HepG2 (cell line): Measurements from ENCODE around the gene B3GAT3. TPM values are rescaled to one million over a fixed set of nuclear protein-coding genes. Genes with fewer than 3 reads are reported as not detected.

Experiments
- AGO2 ChIP-seq: fragments of 200-400 bp; formaldehyde crosslinking; optimal IDR thresholded peaks from 2 replicates; pipeline ENCODE3; 2017; ENCODE audit warnings: mild to moderate bottlenecking, low read depth, low read length, moderate library complexity
- CREBL2 ChIP-seq: sonication (generic); formaldehyde crosslinking; IDR thresholded peaks from 2 replicates; pipeline ENCODE4 v1.8.1; 2023; ENCODE audit warnings: missing genetic modification reagents, mild to moderate bottlenecking, borderline replicate concordance
- CREM ChIP-seq, 2 experiments: sonication (generic) in 1 of 2; formaldehyde crosslinking in 1 of 2; IDR thresholded peaks; 2 replicates each; pipeline versions ENCODE4 v1.4.0 to v1.6.1; 2016 to 2020; ENCODE audit warnings: antibody characterized with exemption in 1 of 2, mild to moderate bottlenecking in 1 of 2, missing genetic modification reagents in 1 of 2
- HOXA3 ChIP-seq: sonication (generic); formaldehyde crosslinking; IDR thresholded peaks from 2 replicates; pipeline ENCODE4 v1.5.0; 2020; ENCODE audit warnings: missing genetic modification reagents
- KDM6A ChIP-seq: IDR thresholded peaks from 2 replicates; pipeline ENCODE4 v1.6.1; 2016; ENCODE audit warnings: low read depth
- MAF1 ChIP-seq: sonication (generic); formaldehyde crosslinking; IDR thresholded peaks from 2 replicates; pipeline ENCODE4 v1.5.0; 2020; ENCODE audit warnings: missing genetic modification reagents, borderline replicate concordance
- NCOA5 ChIP-seq: sonication (generic); formaldehyde crosslinking; IDR thresholded peaks from 2 replicates; pipeline ENCODE4 v1.4.0; 2020; ENCODE audit warnings: missing genetic modification reagents
- NR2C2 ChIP-seq: sonication (generic); formaldehyde crosslinking; IDR thresholded peaks from 2 replicates; pipeline ENCODE4 v1.4.0; 2020; ENCODE audit warnings: missing genetic modification reagents, mild to moderate bottlenecking, moderate library complexity, borderline replicate concordance
- RELA ChIP-seq: sonication (generic); formaldehyde crosslinking; IDR thresholded peaks from 2 replicates; pipeline ENCODE4 v1.4.0; 2020; ENCODE audit warnings: missing genetic modification reagents
- RFXAP ChIP-seq: sonication (generic); formaldehyde crosslinking; IDR thresholded peaks from 2 replicates; pipeline ENCODE4 v1.4.0; 2020; ENCODE audit warnings: missing genetic modification reagents, borderline replicate concordance
- TOE1 ChIP-seq: sonication (generic); formaldehyde crosslinking; IDR thresholded peaks from 2 replicates; pipeline ENCODE4 v1.4.0; 2020; ENCODE audit warnings: mild to moderate bottlenecking, missing genetic modification reagents
- ZBTB38 ChIP-seq: sonication (generic); formaldehyde crosslinking; IDR thresholded peaks from 2 replicates; pipeline ENCODE4 v1.5.1; 2020; ENCODE audit warnings: mild to moderate bottlenecking, missing genetic modification reagents
- ZC3H4 ChIP-seq: sonication (generic); formaldehyde crosslinking; IDR thresholded peaks from 2 replicates; pipeline ENCODE4 v1.4.0; 2020; ENCODE audit warnings: missing genetic modification reagents, borderline replicate concordance
- ZNF17 ChIP-seq: sonication (generic); formaldehyde crosslinking; IDR thresholded peaks from 2 replicates; pipeline ENCODE4 v1.5.0; 2020; ENCODE audit warnings: mild to moderate bottlenecking, missing genetic modification reagents
- ZNF549 ChIP-seq: sonication (generic); formaldehyde crosslinking; IDR thresholded peaks from 2 replicates; pipeline ENCODE4 v1.5.0; 2020; ENCODE audit warnings: missing genetic modification reagents
- ZNF589 ChIP-seq: sonication (generic); formaldehyde crosslinking; conservative IDR thresholded peaks from 2 replicates; pipeline ENCODE4 v1.8.0; 2022; ENCODE audit warnings: mild to moderate bottlenecking, moderate library complexity, missing genetic modification reagents
- ZNF605 ChIP-seq: sonication (generic); formaldehyde crosslinking; IDR thresholded peaks from 2 replicates; pipeline ENCODE4 v1.8.0; 2022; ENCODE audit warnings: mild to moderate bottlenecking, missing genetic modification reagents
- ZNF678 ChIP-seq: sonication (generic); formaldehyde crosslinking; IDR thresholded peaks from 2 replicates; pipeline ENCODE4 v1.4.0; 2020; ENCODE audit warnings: mild to moderate bottlenecking, missing genetic modification reagents
- ZZZ3 ChIP-seq: sonication (generic); formaldehyde crosslinking; IDR thresholded peaks from 2 replicates; pipeline ENCODE4 v1.4.0; 2020; ENCODE audit warnings: missing genetic modification reagents, mild to moderate bottlenecking, borderline replicate concordance
- polyA plus RNA-seq, 8 experiments: library from polyadenylated mRNA; depleted of rRNA in 3 of 8; stranded (reverse) in 7 of 8; unstranded in 1 of 8; fragments of >200 nt; fragmentation: Illumina TruSeq in 4 of 8; extraction: Trizol in 4 of 8; gene quantifications; 2 replicates each; pipeline versions ENCODE4 v1.2.1 to v1.2.3, GENCODE V29; 2011 to 2016; ENCODE audit warnings: low read depth in 4 of 8, missing spikeins in 1 of 8, mixed read lengths in 1 of 8; ENCODE audit not compliant: insufficient read depth in 1 of 8
- total RNA-seq, 5 experiments: library from RNA; depleted of rRNA; stranded (reverse); fragments of >200 nt; fragmentation: Illumina TruSeq; extraction: Trizol; gene quantifications; 2 replicates each; pipeline ENCODE4 v1.2.3, GENCODE V29; 2016; ENCODE audit warnings: low read depth in 1 of 5
- TF ChIP-seq, protein P1 (sequence below): sonication (generic); formaldehyde crosslinking; IDR thresholded peaks from 2 replicates; pipeline ENCODE4 v1.8.0; 2022; ENCODE audit warnings: mild to moderate bottlenecking, missing genetic modification reagents
- TF ChIP-seq, protein P2 (sequence below): sonication (generic); formaldehyde crosslinking; IDR thresholded peaks from 2 replicates; pipeline ENCODE4 v1.8.1; 2022; ENCODE audit warnings: low read depth, mild to moderate bottlenecking, missing genetic modification reagents
- TF ChIP-seq, protein P3 (sequence below): sonication (generic); formaldehyde crosslinking; IDR thresholded peaks from 2 replicates; pipeline ENCODE4 v1.5.0; 2020; ENCODE audit warnings: missing genetic modification reagents

B3GAT3 gene
- total and polyA plus RNA-seq, 2 of the 13 experiments (the other 11 are each of a cell fraction or from before 2014, with no cell fraction given): 21.3 to 26.1 TPM

GRCh38 chr11:62666259-62666926, 44.6 kb upstream of the B3GAT3 start (continued):
- TF ChIP-seq, protein P1, sequence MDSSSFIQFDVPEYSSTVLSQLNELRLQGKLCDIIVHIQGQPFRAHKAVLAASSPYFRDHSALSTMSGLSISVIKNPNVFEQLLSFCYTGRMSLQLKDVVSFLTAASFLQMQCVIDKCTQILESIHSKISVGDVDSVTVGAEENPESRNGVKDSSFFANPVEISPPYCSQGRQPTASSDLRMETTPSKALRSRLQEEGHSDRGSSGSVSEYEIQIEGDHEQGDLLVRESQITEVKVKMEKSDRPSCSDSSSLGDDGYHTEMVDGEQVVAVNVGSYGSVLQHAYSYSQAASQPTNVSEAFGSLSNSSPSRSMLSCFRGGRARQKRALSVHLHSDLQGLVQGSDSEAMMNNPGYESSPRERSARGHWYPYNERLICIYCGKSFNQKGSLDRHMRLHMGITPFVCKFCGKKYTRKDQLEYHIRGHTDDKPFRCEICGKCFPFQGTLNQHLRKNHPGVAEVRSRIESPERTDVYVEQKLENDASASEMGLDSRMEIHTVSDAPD (CRISPR knock-in tag): no peak
- TF ChIP-seq ZNF589 (CRISPR knock-in tag) (no peak), ZNF549 (CRISPR knock-in tag) (no peak), ZC3H4 (CRISPR knock-in tag) (peak; percentile 67; the same call in 1 of the 2 replicates), CREM (IDR thresholded peaks at IDR 0.05) (0 out of 2 replicates have a peak, but pooled peaks have one; percentile 3), CREM (CRISPR knock-in tag; IDR thresholded peaks at IDR 0.05) (no peak), MAF1 (CRISPR knock-in tag) (0 out of 2 replicates have a peak, but pooled peaks have one; percentile 49), ZZZ3 (CRISPR knock-in tag) (no peak), NR2C2 (no peak), HOXA3 (no peak), ZNF678 (no peak), ZBTB38 (CRISPR knock-in tag) (no peak; the same call in 1 of the 2 replicates), TOE1 (CRISPR knock-in tag) (no peak), NCOA5 (0 out of 2 replicates have a peak, but pooled peaks have one; percentile 74), KDM6A (CRISPR knock-in tag) (no peak), RFXAP (CRISPR knock-in tag) (0 out of 2 replicates have a peak, but pooled peaks have one; percentile 34), AGO2 (peak; percentile 89), RELA (CRISPR knock-in tag) (no peak), ZNF605 (0 out of 2 replicates have a peak, but pooled peaks have one; percentile 51), CREBL2 (no peak), ZNF17 (CRISPR knock-in tag) (no peak)
- TF ChIP-seq, protein P2, sequence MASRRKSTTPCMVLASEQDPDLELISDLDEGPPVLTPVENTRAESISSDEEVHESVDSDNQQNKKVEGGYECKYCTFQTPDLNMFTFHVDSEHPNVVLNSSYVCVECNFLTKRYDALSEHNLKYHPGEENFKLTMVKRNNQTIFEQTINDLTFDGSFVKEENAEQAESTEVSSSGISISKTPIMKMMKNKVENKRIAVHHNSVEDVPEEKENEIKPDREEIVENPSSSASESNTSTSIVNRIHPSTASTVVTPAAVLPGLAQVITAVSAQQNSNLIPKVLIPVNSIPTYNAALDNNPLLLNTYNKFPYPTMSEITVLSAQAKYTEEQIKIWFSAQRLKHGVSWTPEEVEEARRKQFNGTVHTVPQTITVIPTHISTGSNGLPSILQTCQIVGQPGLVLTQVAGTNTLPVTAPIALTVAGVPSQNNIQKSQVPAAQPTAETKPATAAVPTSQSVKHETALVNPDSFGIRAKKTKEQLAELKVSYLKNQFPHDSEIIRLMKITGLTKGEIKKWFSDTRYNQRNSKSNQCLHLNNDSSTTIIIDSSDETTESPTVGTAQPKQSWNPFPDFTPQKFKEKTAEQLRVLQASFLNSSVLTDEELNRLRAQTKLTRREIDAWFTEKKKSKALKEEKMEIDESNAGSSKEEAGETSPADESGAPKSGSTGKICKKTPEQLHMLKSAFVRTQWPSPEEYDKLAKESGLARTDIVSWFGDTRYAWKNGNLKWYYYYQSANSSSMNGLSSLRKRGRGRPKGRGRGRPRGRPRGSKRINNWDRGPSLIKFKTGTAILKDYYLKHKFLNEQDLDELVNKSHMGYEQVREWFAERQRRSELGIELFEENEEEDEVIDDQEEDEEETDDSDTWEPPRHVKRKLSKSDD (CRISPR knock-in tag): no peak
- TF ChIP-seq, protein P3, sequence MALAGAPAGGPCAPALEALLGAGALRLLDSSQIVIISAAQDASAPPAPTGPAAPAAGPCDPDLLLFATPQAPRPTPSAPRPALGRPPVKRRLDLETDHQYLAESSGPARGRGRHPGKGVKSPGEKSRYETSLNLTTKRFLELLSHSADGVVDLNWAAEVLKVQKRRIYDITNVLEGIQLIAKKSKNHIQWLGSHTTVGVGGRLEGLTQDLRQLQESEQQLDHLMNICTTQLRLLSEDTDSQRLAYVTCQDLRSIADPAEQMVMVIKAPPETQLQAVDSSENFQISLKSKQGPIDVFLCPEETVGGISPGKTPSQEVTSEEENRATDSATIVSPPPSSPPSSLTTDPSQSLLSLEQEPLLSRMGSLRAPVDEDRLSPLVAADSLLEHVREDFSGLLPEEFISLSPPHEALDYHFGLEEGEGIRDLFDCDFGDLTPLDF (CRISPR knock-in tag): 0 out of 2 replicates have a peak, but pooled peaks have one; percentile 12
